ENCODE measurements around the gene MARCHF7. TPM values are rescaled to one million over a fixed set of nuclear protein-coding genes. Genes with fewer than 3 reads are reported as not detected.
"Not testable (repeated sequence)": the region's sequence is repeated elsewhere in the genome, so short reads cannot be mapped to it uniquely, and the experiment has no call there.

The MARCHF7 gene
- total RNA-seq, 1 donor from 2014 or later: 49.4 TPM

GRCh38 chr2:159714247-159714930 is 2.1 kb downstream of the MARCHF7 start:
- Histone ChIP-seq H3K27ac (no peak overlapping the region), H3K4me1 (peaks cover 3 to 38% of the 10 kb centered on the region in 2 donors)

GRCh38 chr2:159715451-159715850 is 3.1 kb downstream of the MARCHF7 start:
- Histone ChIP-seq H3K27ac (no peak overlapping the region), H3K36me3 (peaks cover 23 to 35% of the 10 kb centered on the region in 2 donors), H3K4me1 (peaks cover 3 to 38% of the 10 kb centered on the region in 2 donors), H3K9me3 (no peaks in the 10 kb centered on the region), H3K27me3 (no peaks in the 10 kb centered on the region), H3K4me3 (no peak overlapping the region)
- DNase-seq (ENCODE audit: low spot score in 2 of 2): no peak
- no peak for TF ChIP-seq CTCF (IDR thresholded peaks at IDR 0.05)
- intact Hi-C loops (cut with DNase I): no loop called here

More at GRCh38 chr2:159714247-159714930, 2.1 kb downstream of the MARCHF7 start:
- Histone ChIP-seq H3K9me3 (no peaks in the 10 kb centered on the region), H3K36me3 (peaks cover 15 to 26% of the 10 kb centered on the region in 2 donors), H3K4me3 (peak overlapping the region; percentile 82 to 94), H3K27me3 (no peaks in the 10 kb centered on the region)
- DNase-seq (ENCODE audit: low spot score in 2 of 2): no peak
- intact Hi-C loops (cut with DNase I): loop anchor here (5.0 kb wide), 3 partner anchors 83 to 1257 kb away; partner anchors contain the start of genes CCDC148, CD302, PKP4 and WDSUB1
- TF ChIP-seq CTCF (IDR thresholded peaks at IDR 0.05): no peak

GRCh38 chr2:159716409-159716808 is 4.1 kb downstream of the MARCHF7 start:
- H3K27ac ChIP-seq; DNase-seq (ENCODE audit: low spot score in 2 of 2); H3K4me3 ChIP-seq; H3K9me3 ChIP-seq; intact Hi-C loops (cut with DNase I); H3K27me3 ChIP-seq: not testable (repeated sequence)
- Histone ChIP-seq H3K4me1 (peaks cover 3 to 36% of the 10 kb centered on the region in 2 donors), H3K36me3 (peaks cover 23 to 39% of the 10 kb centered on the region in 2 donors)

GRCh38 chr2:159716857-159717256 is 4.6 kb downstream of the MARCHF7 start:
- peaks cover 3 to 34% of the 10 kb centered on the region in 2 donors for H3K4me1 ChIP-seq

GRCh38 chr2:159720676-159721075 is 8.4 kb downstream of the MARCHF7 start:
- no peak for TF ChIP-seq CTCF (IDR thresholded peaks at IDR 0.05)
- peaks cover 3 to 26% of the 10 kb centered on the region in 2 donors for H3K4me1 ChIP-seq

More at GRCh38 chr2:159716857-159717256, 4.6 kb downstream of the MARCHF7 start:
- no peaks in the 10 kb centered on the region for H3K9me3 ChIP-seq
- no peak for DNase-seq (ENCODE audit: low spot score in 2 of 2)
- no peak overlapping the region for H3K27ac ChIP-seq
- intact Hi-C loops (cut with DNase I): no loop called here
- H3K27me3 ChIP-seq: no peaks in the 10 kb centered on the region
- peaks cover 23 to 39% of the 10 kb centered on the region in 2 donors for H3K36me3 ChIP-seq
- no peak for TF ChIP-seq CTCF (IDR thresholded peaks at IDR 0.05)
- H3K4me3 ChIP-seq: no peak overlapping the region

GRCh38 chr2:159722580-159722979 is 10.3 kb downstream of the MARCHF7 start:
- no peaks in the 10 kb centered on the region for H3K27me3 ChIP-seq
- peaks cover 15 to 20% of the 10 kb centered on the region in 2 donors for H3K36me3 ChIP-seq
- no peak for TF ChIP-seq CTCF (IDR thresholded peaks at IDR 0.05)
- H3K9me3 ChIP-seq: no peaks in the 10 kb centered on the region
- H3K4me1 ChIP-seq: peaks cover 0 to 13% of the 10 kb centered on the region in 2 donors
- no peak for DNase-seq (ENCODE audit: low spot score in 2 of 2)
- intact Hi-C loops (cut with DNase I): no loop called here
- H3K27ac ChIP-seq: no peak overlapping the region
- H3K4me3 ChIP-seq: no peak overlapping the region

More at GRCh38 chr2:159720676-159721075, 8.4 kb downstream of the MARCHF7 start:
- Histone ChIP-seq H3K36me3 (peaks cover 23 to 32% of the 10 kb centered on the region in 2 donors), H3K27me3 (no peaks in the 10 kb centered on the region), H3K9me3 (no peaks in the 10 kb centered on the region), H3K27ac (no peak overlapping the region), H3K4me3 (no peak overlapping the region)
- intact Hi-C loops (cut with DNase I): no loop called here
- DNase-seq (ENCODE audit: low spot score in 2 of 2): no peak

GRCh38 chr2:159724795-159725572 is 12.7 kb downstream of the MARCHF7 start:
- intact Hi-C loops (cut with DNase I); DNase-seq (ENCODE audit: low spot score in 2 of 2); H3K9me3 ChIP-seq; H3K4me3 ChIP-seq; H3K4me1 ChIP-seq; H3K27ac ChIP-seq; H3K27me3 ChIP-seq: not testable (repeated sequence)
- peaks cover 8 to 16% of the 10 kb centered on the region in 2 donors for H3K36me3 ChIP-seq
